HG02973 (cell line): Measurements from ENCODE around the gene LIN28A.
"Not testable (repeated sequence)": the region's sequence is repeated elsewhere in the genome, so short reads cannot be mapped to it uniquely, and the experiment has no call there.

Source experiments
- ATAC-seq: cut with Tn5 transposase; IDR thresholded peaks from one replicate; pipeline ENCODE4 v1.9.1; 2021; ENCODE audit warnings: moderate library complexity; ENCODE audit not compliant: unreplicated experiment

Gene LIN28A

GRCh38 chr1:26385063-26385462 is 25.6 kb upstream of the LIN28A start:
- not testable (repeated sequence) for ATAC-seq

DNA sequence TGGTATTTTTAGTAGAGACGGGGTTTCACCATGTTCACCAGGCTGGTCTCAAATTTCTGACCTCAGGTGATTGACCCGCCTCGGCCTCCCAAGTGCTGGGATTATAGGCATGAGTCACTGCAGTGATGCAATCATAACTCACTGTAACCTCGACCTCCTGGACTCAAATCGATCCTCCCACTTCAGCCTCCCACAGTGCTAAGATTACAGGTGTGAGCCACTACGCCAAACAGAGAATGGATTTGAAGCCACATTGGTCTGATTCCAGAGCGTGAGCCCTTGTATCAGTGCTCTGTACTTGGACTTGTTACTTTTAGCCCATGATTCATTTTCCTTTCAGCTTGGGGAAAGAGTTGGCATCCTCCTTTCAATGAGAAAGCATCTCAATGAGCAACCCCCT is 23.2 kb upstream of the LIN28A start:
- ATAC-seq: no peak

DNA sequence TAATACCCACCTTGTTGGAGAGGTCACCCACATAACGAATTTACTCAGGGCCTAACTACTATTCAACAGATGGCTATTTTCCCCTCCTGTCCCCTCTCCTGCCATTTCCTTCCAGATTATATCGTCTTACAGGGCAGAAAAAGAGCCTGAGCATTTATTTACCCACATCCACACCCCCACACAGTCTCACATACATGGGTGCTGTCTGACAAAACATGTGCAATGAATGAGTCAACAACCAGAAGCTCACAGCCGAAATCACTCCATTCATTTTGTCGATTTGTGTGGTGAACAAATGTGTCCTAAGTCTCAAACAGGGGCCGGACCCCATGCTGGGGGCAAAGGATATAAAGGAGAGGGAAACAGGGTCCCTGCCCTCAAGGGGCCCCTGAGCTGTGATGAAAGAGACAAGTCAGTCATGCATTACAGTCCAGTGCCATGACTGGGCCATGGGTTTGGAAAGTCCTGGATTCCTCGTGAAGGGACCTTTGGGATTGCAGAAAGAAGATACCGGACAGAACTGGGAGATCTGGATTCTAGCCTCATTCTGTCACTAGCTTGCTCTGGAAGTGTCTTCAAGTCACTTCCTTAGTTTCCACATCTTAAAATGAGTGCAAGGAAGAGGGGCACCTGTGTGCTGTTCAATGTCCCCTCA is 21.7 kb upstream of the LIN28A start:
- ATAC-seq: no peak

DNA sequence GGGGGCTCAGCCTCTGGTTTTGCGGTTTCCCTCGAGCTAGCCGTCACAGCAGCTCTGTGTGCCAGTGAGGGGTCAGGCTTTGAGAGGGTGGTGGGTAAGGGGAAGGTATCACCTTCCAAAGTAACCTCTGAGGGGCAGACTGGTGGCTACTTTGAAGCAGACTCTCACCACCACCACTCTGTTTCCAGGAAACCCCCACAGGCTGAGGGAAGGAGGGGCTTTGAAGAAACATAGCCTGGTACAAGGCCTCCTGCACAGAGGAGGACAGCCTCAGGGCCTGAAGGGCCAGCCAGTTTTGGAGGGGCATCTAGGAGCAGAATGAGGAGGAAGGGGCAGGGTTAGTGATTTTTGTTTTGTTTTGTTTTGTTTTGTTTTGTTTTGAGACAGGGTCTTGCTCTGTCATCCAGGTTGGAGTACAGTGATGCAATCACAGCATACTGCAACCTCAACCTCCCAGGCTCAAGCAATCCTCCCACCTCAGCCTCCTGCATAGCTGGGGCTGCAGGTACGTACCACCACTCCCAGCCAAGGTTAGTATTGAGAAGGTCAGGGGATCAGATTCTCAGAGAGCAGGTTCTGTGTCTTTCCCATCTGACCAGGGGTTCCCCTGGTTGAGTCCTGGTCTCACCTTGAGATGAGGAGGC is 20.9 kb upstream of the LIN28A start:
- no peak for ATAC-seq

GRCh38 chr1:26391450-26391849 is 19.2 kb upstream of the LIN28A start:
- ATAC-seq: no peak

DNA sequence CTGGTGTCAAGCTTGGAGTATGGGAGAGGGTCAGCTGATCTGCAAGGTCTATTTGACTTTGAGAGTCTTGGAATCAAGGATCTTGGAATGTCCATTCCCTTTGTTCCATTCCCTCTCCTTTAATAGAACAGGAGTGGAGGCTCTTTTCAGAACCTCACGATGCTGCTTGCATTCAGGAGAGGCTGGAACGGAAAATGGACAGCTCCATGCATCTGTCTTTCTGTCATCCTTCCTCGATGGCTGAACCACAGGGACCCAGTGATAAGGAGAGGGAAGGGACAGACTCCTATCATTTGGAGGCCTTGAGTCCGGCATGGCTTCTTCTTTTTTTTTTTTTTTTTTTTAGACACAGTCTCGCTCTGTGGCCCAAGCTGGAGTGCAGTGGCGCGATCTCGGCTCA is 14.9 kb upstream of the LIN28A start:
- no peak for ATAC-seq

GRCh38 chr1:26399034-26399433 is 11.6 kb upstream of the LIN28A start:
- no peak for ATAC-seq

- ATAC-seq: no peak
Measured at GRCh38 chr1:26401891-26402290, 8.7 kb upstream of the LIN28A start.

GRCh38 chr1:26403656-26404055 is 7.0 kb upstream of the LIN28A start:
- no peak for ATAC-seq

DNA sequence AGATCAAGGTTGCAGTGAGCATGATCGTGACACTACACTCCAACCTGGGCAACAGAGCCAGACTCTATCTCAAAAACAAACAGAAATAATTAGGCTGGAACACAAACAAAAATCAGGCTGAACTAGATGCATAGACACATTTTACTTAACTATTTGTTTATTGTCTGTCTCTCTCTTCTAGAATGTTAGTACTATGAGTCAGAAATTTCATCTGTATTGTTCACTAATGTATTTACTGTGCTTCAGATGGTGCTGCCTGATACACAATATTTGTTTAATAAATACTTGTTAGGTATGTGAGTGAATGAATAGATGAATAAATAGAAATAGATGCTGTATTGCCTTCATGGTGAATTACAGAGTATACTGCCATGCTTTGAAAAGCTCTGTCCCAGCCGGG is 6.0 kb upstream of the LIN28A start:
- no peak for ATAC-seq

- no peak for ATAC-seq
Measured at GRCh38 chr1:26405281-26405915, 5.2 kb upstream of the LIN28A start.

DNA sequence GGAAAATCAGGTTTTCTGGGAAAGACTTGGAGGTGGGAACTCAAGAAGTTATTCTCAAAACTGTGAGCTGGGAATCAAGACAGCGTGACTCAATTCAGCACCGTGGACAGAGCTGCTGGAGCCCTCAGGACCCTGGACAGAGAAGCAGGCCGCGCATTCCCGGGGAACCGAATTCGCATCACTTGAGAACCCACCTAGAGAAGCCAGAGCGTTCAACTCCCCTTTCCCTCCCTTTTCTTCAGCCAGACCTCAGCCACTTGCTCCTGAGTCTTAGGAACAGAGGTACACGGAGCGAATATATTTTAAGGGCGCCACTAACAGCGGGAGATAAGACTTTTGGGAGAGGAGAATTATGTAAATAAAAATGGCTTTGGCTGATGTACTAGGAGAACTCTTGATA is 2.0 kb upstream of the LIN28A start:
- no peak for ATAC-seq

DNA sequence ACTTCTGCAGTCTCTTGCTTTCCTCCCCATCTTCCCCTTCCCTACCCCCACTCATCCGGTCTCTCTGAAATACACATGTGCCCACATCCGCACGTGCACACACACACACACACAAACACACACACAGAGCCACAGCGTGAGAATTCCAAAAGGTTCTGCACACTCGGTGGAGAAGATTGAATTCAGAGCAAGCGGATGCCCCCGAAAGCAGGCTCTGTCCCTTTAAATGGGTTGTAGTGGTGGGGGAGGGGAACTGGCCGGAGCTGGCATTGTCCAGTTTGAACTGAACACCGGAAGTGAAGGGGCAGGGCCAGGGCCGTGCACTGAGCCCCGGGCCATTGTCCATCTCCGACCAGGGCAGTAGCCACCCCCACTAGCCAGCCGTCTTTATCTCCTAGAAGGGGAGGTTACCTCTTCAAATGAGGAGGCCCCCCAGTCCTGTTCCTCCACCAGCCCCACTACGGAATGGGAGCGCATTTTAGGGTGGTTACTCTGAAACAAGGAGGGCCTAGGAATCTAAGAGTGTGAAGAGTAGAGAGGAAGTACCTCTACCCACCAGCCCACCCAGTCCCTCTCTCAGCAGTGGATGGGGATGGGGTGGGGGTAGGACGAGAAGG is 1.3 kb upstream of the LIN28A start:
- no peak for ATAC-seq

GRCh38 chr1:26411624-26412074 is 1.0 kb downstream of the LIN28A start:
- ATAC-seq: no peak

DNA sequence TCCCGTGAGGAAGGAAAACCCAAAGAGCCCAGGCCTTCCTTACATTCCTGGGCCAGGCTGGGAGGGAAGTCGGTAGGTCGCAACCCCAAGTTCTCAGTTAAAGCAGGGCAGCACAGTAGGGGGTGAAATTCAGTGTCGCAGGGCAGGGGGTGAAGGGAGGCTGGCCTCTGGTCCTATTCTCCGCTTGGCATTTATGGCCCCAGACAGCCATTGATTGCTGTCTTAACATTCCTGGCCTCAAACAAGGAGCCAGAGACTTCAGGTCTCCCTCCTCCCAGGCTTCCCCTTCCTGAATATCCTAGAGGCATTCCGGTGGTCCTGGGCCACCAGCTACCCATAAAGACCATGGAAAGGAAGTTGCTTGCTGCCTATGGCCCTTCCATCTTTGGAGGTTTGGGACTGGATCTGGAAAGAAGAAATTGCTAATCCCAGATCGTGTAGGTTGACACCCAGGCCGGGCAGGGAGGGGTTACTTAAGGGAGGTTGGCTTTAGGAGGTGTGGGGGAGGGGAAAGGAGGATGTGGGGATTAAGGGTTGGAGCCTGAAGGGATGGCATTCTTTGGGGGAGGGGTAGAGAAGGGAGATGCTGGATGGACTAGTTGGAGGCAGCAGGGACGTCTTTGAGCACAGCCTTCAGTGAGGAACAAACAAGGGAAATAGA is 1.7 kb downstream of the LIN28A start:
- no peak for ATAC-seq

DNA sequence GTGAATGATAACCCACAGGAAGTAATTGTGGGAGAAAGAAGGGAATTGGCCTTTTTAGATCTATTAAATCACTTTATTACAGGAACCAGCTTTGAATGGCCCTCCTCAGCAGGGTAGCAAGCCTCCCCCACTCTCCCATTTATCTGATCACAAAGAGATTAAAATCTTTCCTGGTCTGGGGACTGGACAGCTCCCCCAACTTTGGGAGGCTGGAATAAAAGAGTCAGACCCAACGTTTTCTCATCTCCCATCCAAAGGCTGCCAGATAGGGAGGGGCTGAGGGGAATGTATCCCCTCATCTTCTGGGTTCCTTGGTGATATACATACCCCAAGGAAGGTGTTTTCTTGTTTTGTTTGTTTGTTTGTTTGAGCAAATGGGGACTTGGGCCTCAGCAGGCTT is 2.4 kb downstream of the LIN28A start:
- ATAC-seq: no peak

DNA sequence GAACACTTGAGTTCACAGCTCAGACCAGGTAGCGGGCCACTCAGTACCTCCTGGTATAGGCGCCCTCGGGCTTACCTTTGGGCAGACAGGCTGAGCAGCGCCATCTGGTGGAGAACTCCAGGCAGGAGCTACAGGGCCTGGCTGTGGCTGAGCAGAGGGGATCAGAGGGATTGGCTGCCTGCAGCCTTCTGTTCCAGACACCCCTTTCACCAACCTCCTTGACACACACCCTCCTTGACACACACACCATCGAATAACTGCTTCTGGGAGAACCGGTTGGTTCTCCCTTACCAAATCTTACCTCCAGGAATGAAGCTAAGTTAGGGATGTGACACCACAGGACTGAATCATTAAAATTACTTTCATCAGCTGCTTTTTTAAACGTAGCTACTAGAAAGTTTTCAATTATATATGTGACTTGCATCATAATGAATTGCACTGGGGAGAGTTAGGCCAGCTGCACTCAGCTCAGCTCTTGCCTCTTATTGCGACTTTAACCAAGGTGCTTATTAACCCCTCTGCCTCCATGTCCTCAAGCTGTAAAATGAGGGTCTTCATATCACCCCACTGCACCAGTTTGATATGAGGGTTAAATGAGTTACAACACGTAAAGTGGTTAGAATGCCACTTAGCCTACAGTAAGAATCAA is 6.6 kb downstream of the LIN28A start:
- peak; percentile 58 for ATAC-seq

DNA sequence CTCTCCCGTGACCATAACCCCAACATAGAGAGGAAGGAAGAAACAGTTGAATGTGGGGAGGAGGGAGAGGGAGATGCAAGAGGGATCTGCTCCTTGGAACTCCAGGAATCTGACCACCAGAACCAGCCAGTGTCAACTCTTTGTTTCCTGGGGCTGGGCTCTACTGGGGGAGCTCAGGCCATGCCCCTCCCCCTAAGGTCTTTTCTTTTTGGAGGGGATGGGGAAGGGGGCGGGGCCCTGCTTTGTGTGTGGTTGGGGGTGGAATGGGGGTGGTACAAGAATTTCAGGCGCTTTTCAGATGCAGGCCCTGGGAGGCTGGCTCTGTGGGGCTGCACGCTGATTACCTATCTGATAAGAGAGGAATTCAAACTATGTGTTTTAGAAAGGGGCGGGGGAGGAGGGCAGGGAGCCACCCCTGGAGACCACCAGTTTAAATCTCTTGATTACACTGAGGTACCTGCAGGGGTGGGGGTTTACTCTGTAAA is 8.3 kb downstream of the LIN28A start:
- ATAC-seq: no peak

DNA sequence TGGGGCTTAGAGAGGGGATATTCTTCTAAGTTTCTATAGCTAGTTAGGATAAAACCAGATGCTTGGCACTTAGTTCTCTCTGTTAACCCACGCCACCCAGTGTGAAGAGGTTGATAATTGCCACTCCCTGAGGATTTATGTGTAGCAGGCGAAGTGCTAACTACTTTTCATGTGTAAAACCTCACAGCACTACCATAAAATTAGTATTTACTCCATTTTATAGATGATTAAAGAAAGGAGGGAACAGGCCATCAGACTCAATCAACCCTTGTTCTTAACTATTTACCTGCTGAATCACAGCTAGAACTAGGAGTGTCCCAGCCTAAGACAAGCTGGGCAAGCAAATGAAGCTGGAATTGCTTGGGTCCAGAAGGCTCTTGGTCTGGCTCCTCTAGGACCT is 8.9 kb downstream of the LIN28A start:
- ATAC-seq: no peak

DNA sequence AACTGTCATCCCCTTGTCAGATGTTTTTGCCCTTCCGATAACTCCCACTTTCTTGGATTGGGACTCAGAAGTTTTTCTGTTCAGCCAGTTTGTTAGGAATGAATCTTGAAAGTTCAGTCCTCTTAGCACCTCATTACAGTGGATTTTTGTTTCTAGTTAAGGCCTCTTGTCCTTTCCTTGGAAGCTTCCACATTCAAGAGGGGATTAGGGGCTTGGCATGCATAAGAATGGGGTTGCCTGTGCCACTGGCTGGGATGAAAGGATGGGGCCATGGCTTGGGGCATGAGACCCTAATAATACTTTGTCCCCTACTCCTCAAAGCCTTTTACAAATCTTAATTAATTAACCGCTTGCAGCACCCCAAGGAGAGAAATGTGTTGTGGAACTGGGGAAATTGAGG is 19.1 kb downstream of the LIN28A start:
- no peak for ATAC-seq
